Stimulated activated CD8-positive, alpha-beta memory T cell treated with anti-CD3 and anti-CD28 coated beads, Interleukin-12 subunit alpha, Interleukin-12 subunit beta, amount 100 ng/mL, for 24 hours (primary cell): Measurements from ENCODE around the gene CRTAC1.

Experiments used
- DNase-seq: peaks from one replicate; pipeline ENCODE4 v3.0.0-alpha.2; 2020; ENCODE audit errors: extremely low read depth

Gene CRTAC1

DNA sequence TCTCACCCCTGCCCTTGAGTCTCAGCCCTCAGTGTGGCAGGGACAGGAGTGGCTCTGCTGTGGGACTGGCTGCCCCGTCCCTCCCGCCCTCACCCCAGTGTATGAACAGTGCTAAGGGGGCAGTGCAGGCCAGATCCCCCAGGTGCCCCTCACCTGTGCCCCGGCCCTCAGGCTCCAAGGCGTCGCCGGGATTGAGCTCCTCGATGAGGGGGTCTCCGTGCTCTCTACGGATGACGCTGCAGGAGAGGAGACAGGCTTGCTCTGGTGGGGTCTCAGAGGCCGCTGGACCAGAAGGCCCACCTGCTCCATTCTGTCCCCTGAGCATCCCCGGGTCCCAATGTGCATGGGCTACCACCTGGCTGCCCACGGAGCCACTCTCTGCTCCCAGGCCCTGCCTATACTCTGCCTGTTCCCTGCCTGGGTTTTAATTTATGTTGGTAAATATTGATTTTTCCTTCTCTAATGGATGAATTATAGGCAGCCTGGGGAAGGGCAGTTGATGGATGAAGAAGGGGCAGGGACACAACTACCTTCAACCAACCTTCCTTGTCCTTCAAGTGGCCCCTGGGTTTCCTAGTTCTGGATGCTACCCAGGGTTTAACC lies 133.6 kb downstream of the CRTAC1 start:
- DNase-seq = no peak

- no peak for DNase-seq
These were observed 134.5 kb downstream of the CRTAC1 start for GRCh38 chr10:97895915-97896314.

GRCh38 chr10:97895084-97895483 lies 135.3 kb downstream of the CRTAC1 start:
- no peak for DNase-seq

DNA sequence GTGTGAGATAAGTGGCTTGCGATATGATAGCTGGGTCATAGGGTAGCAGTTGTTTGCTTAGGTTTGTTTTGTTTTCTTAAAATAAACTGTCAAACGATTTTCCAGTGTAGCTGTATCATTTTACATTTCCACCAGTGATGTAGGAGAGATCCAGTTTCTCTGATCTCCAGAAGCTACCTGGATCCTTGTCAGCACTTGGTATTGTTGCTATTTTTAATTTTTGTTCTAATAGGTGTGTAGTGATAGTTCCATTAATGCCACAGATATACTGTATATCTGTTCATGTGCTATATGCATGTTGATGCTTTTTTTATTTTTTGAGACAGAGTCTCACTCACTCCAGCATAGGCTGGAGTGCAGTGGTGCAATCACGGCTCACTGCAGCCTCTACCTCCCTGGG lies 136.3 kb downstream of the CRTAC1 start:
- no peak for DNase-seq

DNA sequence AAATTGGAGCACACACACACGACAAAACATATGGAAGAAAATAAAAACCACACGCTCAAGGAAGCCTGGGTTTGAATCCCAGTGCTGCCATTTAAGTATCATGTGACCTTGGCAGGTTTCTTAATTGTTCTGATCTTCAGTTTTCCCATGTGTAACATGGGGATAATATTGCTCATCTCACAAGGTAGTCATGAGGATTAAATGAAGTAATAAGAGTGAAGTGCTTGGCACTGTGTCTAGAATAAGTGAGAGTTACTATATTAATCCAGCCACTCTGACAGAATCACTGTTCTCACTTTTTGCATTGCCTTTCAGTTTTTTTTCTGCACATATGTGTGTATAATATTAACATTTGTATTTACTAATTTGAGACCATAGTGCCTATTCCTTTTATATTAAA lies 137.5 kb downstream of the CRTAC1 start:
- DNase-seq = no peak

DNA sequence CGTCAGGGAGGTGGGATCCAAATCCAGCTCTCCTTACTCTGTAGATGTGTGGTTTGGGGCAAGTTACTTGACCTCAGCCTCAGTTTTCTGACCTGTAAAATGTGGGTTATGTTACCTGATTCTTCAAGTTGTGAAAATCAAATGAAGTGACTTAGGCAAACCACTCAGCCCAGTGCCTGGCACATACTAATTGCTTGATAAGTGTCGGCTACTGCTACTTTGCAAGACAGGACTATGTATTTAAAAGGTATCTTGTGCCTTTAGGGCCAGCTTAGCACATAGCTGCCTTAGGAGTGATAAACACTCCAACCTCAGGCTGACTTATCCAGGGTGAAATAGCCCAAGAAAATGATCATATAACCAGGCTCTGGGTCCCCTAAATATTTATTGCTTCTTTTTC lies 137.9 kb downstream of the CRTAC1 start:
- no peak for DNase-seq

GRCh38 chr10:97891497-97892167 lies 138.8 kb downstream of the CRTAC1 start:
- DNase-seq = no peak

DNA sequence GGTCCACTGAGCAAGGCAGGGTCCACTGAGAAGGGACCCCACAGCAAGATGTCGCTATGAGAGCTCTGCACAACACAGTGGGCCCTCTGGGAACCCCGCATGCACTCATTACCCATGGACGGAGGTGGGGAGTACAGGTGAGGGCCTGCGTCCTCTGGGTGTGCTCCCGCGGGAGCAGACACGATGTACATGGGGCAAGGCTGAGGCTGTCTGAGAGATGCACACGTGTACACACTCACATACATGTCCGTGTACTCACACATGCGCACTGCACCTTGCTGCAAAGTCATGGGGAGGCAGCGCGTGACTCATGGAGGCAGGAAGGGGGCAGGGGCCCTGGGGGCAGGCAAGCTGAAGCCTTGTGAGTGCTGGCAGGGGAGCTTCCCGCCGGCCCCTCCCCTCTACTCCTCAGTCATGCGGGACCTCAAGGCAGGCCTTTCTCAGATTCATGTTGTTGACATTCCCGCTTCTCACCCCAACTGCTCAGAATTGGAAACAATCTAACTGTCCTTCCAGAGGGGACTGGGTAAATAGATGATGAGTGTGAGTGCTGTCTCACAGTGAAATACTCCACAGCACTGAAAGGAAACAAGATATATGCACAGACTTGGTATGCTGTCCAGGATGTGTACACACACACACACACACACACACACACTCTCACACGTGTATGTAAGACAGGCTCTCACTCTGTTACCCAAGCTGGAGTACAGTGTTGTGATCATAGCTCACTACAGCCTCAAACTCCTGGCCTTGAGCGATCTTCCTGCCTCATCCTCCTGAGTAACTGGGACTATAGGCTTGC lies 140.8 kb downstream of the CRTAC1 start:
- DNase-seq = no peak

DNA sequence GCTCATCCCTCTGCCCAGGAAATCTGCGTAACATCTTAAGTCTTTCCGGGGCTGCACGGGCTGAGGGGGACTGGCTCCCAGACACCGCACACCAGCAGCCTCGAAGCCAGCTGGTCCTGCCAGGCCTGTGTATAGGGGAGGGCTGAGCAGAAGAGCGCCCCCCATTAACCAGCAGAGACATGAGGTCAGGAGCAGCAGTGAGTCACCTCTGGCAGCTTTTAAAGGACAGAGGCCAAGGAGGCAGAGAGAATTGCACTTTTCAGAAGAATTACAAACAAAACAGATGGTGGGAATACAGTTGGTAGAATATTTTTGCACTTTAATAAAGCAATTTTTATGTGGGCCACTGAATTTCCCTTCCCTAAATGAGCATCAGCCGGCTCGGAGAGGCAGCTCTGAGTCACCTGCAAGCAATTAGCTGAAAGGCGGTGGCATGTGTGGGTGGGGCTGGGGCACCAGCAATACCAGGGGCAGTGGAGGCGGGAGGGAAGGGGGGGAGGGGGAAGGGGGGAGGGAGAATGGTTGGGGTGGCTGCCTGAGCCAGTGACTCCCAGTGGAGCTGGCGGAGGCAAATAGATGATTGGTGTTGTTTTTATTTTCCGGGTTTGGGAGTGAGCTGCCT lies 141.7 kb downstream of the CRTAC1 start:
- no peak for DNase-seq

DNA sequence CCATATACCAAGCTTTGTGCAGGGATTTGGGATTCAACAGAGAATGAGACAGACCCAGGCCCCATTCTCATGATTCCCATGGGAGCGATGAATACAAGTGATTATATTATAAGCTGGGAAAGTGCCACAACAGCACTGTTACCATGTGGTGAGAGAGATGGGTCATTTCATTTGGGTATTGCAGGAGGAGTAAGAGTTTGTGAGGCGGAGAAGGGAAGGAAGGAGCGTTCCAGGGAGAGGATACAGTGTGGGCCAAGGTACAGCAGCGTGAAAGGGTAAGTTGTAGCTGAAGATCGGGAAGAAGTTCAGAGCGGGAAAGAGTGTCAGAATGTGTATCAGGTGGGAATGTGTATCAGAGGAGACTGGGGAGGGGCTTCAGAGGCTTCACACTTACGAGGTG lies 142.3 kb downstream of the CRTAC1 start:
- no peak for DNase-seq

DNA sequence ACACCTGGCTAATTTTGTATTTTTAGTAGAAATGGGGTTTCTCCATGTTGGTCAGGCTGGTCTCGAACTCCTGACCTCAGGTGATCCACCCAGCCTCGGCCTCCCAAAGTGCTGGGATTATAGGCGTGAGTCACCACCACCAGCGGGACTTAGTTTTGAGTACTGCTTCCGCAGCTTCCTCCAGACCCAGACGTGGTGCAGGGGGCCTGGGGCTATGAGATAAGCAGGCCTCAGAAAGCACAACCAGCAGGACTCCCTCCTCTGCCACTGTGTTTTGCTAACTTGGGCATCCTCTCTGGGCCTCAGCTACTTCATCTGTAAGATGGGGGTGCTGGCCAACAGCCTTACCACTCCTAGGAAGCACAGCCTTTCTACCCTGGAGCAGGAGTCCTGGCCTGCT lies 143.0 kb downstream of the CRTAC1 start:
- DNase-seq = no peak

DNA sequence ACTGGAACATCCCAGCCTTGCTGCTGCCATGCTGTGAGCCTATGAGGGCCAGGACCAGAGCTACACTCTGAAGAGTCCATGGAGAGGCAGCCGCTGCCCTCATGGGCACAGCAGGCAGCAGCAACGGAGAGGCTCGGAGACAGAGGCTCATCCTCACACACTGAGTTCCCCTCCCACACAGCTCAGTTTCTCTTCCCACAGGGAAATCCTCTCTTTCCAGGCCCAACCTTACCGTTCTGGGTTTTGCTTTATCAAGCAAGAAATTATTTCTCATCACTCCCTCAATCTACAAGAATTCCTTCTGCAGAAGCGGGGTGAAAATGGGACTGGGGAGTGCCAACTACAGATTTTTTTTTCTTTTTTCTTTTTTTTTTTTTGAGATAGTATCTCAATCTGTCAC lies 144.1 kb downstream of the CRTAC1 start:
- no peak for DNase-seq

DNA sequence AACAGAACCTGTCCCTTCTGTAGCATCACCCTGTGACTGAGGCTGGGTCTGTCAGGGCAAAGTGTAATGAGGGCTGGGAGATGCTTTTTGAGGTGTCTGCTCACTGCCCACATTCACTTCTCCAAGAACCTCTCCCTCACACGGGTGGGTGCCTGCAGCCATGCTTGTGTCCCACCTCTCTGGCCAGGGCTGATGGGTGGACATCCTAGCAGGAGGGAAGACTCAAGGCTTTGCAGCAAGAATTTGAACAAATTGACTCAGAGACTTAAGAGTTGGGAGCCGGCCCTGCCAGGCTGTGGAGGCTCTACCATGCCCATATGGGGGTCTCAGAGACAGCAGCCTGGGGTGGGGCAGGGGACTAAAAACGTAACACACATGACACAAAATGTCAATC lies 147.3 kb downstream of the CRTAC1 start:
- no peak for DNase-seq

DNA sequence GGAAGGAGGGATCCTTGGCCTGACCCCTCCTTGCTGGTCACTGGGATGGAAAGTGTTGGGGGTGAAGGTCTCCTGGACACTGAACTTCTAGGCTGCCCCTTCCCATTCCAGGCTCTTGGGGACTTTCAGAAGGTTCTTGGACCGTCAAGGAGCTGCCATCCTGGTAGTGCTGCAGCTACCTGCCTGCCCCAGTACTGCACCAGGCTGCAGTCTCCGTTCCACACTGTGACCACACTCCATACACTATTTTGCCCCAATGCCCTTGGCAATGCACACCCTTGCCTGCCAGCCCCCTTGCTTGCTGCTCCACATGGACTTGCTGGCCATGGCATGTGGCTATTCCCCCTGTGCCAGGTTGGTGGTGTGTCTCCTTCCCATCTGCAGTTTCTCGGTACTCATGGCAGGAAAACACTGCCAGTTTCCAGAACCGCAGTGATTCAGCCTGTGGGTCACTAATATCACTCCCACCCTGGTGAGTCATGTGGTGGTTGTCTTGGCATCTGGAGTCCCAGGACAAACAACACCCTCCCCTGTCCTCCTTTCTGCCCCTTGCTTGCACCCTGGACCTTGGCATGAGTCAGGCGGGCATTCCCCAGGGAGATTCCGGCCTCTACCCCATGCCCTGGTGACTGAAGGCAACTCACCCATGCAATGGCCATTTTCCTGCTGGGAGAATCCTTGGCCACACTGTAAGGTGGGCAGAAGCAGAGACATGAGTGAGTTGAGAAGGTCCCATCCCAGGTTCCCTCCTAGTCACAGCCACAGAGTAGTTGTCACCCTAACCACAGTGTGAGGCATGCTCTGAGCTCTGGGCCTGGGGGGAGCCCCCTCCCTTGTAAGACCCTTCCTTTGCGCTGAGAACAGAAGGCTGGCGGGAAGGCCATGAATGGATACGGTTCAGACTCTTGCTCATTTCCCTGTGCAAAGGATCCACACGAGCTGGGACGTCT lies 148.0 kb downstream of the CRTAC1 start:
- DNase-seq = no peak

GRCh38 chr10:97880109-97880508 lies 150.3 kb downstream of the CRTAC1 start:
- DNase-seq = no peak

DNA sequence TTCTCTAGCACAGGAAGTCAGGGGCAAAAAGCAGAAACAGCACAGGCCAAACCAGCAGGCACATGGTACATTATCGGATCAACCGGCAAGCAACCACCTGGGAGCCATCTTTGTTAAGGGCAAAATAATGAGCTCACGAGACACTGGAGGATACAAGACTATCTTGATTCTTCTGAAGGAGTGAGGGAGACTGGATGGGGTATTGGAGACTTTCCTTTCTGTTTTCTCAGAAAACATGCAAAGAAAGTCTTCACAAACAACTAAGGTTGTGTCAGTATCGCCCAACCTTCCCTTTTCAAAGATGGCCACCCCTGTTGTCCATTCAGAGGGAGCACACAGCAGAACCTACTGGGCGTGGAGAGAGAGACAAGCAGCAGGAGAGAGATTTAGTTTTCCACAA lies 151.2 kb downstream of the CRTAC1 start:
- DNase-seq = no peak

DNA sequence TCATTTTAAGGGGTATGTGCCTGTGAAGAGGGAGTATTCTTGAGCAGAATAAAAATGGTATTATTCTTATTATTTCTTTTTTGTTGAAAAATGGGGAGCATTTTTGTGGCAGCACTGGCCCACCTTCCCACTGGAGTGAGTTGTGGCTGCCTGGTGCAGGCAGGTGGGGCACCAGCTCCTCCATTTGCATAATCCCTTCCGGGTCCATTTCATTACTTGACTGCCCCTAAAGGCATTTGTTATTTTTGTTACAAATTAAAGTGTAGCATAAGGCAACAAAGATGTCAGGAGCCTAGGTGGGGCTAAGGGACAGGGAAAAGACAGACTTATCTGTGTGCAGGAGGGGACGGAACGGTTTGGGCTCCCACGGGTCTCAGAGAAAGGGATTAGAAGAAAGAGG lies 154.0 kb downstream of the CRTAC1 start:
- no peak for DNase-seq

GRCh38 chr10:97875391-97875790 lies 155.0 kb downstream of the CRTAC1 start:
- DNase-seq = no peak

DNA sequence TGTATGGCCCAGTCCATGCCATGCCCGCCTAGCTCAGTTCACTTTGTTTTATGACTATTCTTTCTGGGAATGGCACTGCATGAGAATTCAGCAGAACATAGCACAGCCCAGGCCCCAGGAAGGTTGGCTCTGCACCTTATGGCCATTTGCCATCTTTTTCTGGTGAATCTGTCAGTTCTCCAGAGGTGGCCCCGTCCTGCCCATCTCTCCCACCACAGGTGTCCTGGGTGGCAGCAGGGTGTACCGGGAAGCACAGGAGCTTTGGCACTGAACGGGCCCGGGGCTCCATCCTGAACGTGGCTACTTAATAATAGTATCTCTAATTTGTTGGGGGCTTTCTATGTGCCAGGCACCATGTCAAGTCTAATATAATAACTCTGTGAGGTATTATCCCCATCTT lies 156.1 kb downstream of the CRTAC1 start:
- DNase-seq = no peak

- DNase-seq = no peak
These were observed 156.9 kb downstream of the CRTAC1 start for GRCh38 chr10:97873569-97873968.

- no peak for DNase-seq
These were observed 159.4 kb downstream of the CRTAC1 start for GRCh38 chr10:97870990-97871389.
